Transverse colon (tissue), 4 donors: ENCODE results near the gene SLC5A9. TPM values are rescaled to one million over a fixed set of nuclear protein-coding genes. Genes with fewer than 3 reads are reported as not detected.

Source experiments
- DNase-seq: peaks from one replicate; pipeline ENCODE4 v3.0.0-alpha.2; 2019
- H3K27ac ChIP-seq, 4 donors: fragments of 200-600 bp; sonication (generic); 2 replicates each; pipeline ENCODE4 v1.5.1; 2016 to 2018; ENCODE audit warnings: inconsistent platforms in 4 of 4
- H3K27me3 ChIP-seq: fragments of 200-600 bp; sonication (generic); 2 replicates; pipeline ENCODE4 v1.5.1; 2017; ENCODE audit warnings: inconsistent platforms
- H3K36me3 ChIP-seq, 4 donors: fragments of 200-600 bp; sonication (generic); 2 replicates each; pipeline ENCODE4 v1.5.1; 2017 to 2019; ENCODE audit warnings: inconsistent platforms in 4 of 4
- H3K4me1 ChIP-seq, 4 donors: fragments of 200-600 bp; sonication (generic); 2 replicates each; pipeline ENCODE4 v1.5.1; 2017 to 2020; ENCODE audit warnings: inconsistent platforms in 4 of 4
- H3K4me3 ChIP-seq, 4 donors: fragments of 200-600 bp; sonication (generic); 1 replicate in 1 of 4; 2 replicates in 3 of 4; pipeline versions ENCODE4 v1.5.1 to v1.6.1; 2017 to 2019; ENCODE audit warnings: inconsistent platforms in 4 of 4
- H3K9me3 ChIP-seq, 2 donors: fragments of 200-600 bp; sonication (generic); 2 replicates each; pipeline ENCODE4 v1.5.1; 2017 to 2019; ENCODE audit warnings: inconsistent platforms in 2 of 2
- CTCF ChIP-seq, 5 experiments: fragments of 200-600 bp in 3 of 5; fragments of 450-650 bp in 2 of 5; sonication (generic) in 3 of 5; IDR thresholded peaks; 1 replicate in 2 of 5; 2 replicates in 3 of 5; pipeline ENCODE4 v1.5.1; 2016 to 2017; ENCODE audit warnings: antibody characterized with exemption in 5 of 5, inconsistent platforms in 3 of 5, mild to moderate bottlenecking in 2 of 5, moderate library complexity in 1 of 5
- EP300 ChIP-seq: sonication (generic); formaldehyde crosslinking; IDR thresholded peaks from one replicate; pipeline ENCODE4 v1.6.1; 2017; ENCODE audit warnings: antibody characterized with exemption, low read depth
- POLR2A ChIP-seq: fragments of 450-650 bp; IDR thresholded peaks from one replicate; pipeline ENCODE4 v1.6.1; 2016; ENCODE audit warnings: antibody characterized with exemption, mild to moderate bottlenecking, moderate library complexity
- POLR2AphosphoS5 ChIP-seq, 3 donors: sonication (generic); formaldehyde crosslinking; IDR thresholded peaks; one replicate each; pipeline ENCODE4 v1.6.1; 2016; ENCODE audit warnings: antibody characterized with exemption in 3 of 3
- WGBS, 2 donors: methylation state at CpG; one replicate each; pipeline ENCODE4 v1.1.5; 2018; ENCODE audit warnings: low coverage in 1 of 2; 5-methylcytosine and 5-hydroxymethylcytosine counted together
- in situ Hi-C, 4 donors: fragments of 200-750 bp; cut with MboI; loops; one replicate each; pipeline versions ENCODE4 v1.15.0 to v1.15.1; 2017; ENCODE audit warnings: low sequenced_read_pairs in 3 of 4, low pct_ligation_motif_present in 1 of 4, low pct_unique_long_range_greater_than_20kb in 1 of 4
- intact Hi-C: fragments of 100-400 bp; cut with DNase I; formaldehyde crosslinking; loops from one replicate; pipeline ENCODE4 v1.15.1; 2023; ENCODE audit warnings: low total_unique reads
- total RNA-seq, 4 donors: library from RNA; depleted of rRNA; stranded (reverse); fragments of >200 nt; gene quantifications; one replicate each; pipeline ENCODE4 v1.1.0, GENCODE V29; 2016

Gene SLC5A9
- total RNA-seq, 4 donors from 2014 or later, result 2.2 to 15.2 (median 3.0) TPM; not detected in 1

GRCh38 chr1:48242141-48242736, 19.7 kb downstream of the SLC5A9 start:
- DNase-seq, result no peak
- Histone ChIP-seq H3K4me3 (no peak overlapping the region), H3K36me3 (no peaks in the 10 kb centered on the region), H3K4me1 (peaks cover 0 to 17% (median 4%) of the 10 kb centered on the region in 4 donors), H3K27ac (no peak overlapping the region), H3K9me3 (no peaks in the 10 kb centered on the region), H3K27me3 (no peaks in the 10 kb centered on the region)
- TF ChIP-seq EP300, result no peak
- TF ChIP-seq CTCF (IDR thresholded peaks at IDR 0.05), result no peak
- in situ Hi-C loops, result loop anchor here in 1 of 4 donors (25.0 kb wide), 1 partner anchor 480 kb away; no protein-coding TSS in a partner anchor
- 84 to 91% methylated on average over 4 to 12 of the region's 12 CpGs for WGBS, 2 donors
- intact Hi-C loops, result no loop called here

- in situ Hi-C loops (loop anchor here in 1 of 4 donors (25.0 kb wide), 1 partner anchor 483 kb away; no protein-coding TSS in a partner anchor), intact Hi-C loops (no loop called here)
- 40 to 54% methylated on average over 1 to 2 of the region's 2 CpGs for WGBS, 2 donors
- no peak for DNase-seq
- peaks cover 0 to 18% (median 4%) of the 10 kb centered on the region in 4 donors for H3K4me1 ChIP-seq
- H3K9me3 ChIP-seq, result no peaks in the 10 kb centered on the region
- peak overlapping the region in 3 of 4 donors; percentile 25 to 30 (median 27) for H3K27ac ChIP-seq
- no peak overlapping the region for H3K4me3 ChIP-seq
- no peak for TF ChIP-seq POLR2A
- no peaks in the 10 kb centered on the region for H3K27me3 ChIP-seq
- no peaks in the 10 kb centered on the region for H3K36me3 ChIP-seq
These were observed 22.6 kb downstream of the SLC5A9 start for GRCh38 chr1:48245106-48245505.

GRCh38 chr1:48246727-48247126, 24.2 kb downstream of the SLC5A9 start:
- in situ Hi-C loops, result loop anchor here in 1 of 4 donors (25.0 kb wide), 1 partner anchor 484 kb away; no protein-coding TSS in a partner anchor
- intact Hi-C loops, result no loop called here
- Histone ChIP-seq H3K27me3 (no peaks in the 10 kb centered on the region), H3K9me3 (no peaks in the 10 kb centered on the region), H3K4me1 (peaks cover 0 to 28% (median 15%) of the 10 kb centered on the region in 4 donors), H3K36me3 (no peaks in the 10 kb centered on the region), H3K27ac (peak overlapping the region in 2 of 4 donors; percentile 7 to 46), H3K4me3 (no peak overlapping the region)
- TF ChIP-seq CTCF (IDR thresholded peaks at IDR 0.05) (no peak), POLR2A (no peak), EP300 (no peak), POLR2AphosphoS5 (IDR thresholded peaks at IDR 0.05) (peak in 1 of 3 donors; percentile 8)
- peak; percentile 81 for DNase-seq
- 67% methylated on average over 1 of the region's 1 CpG for WGBS, 2 donors

- in situ Hi-C loops, result loop anchor here in 1 of 4 donors (25.0 kb wide), 1 partner anchor 486 kb away; no protein-coding TSS in a partner anchor
- TF ChIP-seq POLR2A, result no peak
- TF ChIP-seq EP300, result no peak
- TF ChIP-seq POLR2AphosphoS5 (IDR thresholded peaks at IDR 0.05), result no peak
- TF ChIP-seq CTCF (IDR thresholded peaks at IDR 0.05), result no peak
- Histone ChIP-seq H3K4me3 (no peak overlapping the region), H3K27me3 (no peaks in the 10 kb centered on the region), H3K36me3 (no peaks in the 10 kb centered on the region), H3K4me1 (peaks cover 0 to 29% (median 17%) of the 10 kb centered on the region in 4 donors), H3K27ac (no peak overlapping the region), H3K9me3 (no peaks in the 10 kb centered on the region)
- 92% methylated on average over 4 of the region's 4 CpGs; no CpG with 5 or more reads in 1 of the 2 donors for WGBS, 2 donors
- DNase-seq, result no peak
- intact Hi-C loops, result no loop called here
These were observed 25.8 kb downstream of the SLC5A9 start for GRCh38 chr1:48248356-48248755.
